NCI-H2171 treated with DMSO at 0.1 percent for 48 hours (cell line): ENCODE data around the gene PTPRN2.
"Not testable (repeated sequence)": the region's sequence is repeated elsewhere in the genome, so short reads cannot be mapped to it uniquely, and the experiment has no call there.

Source experiments
- DNase-seq: peaks from one replicate; lab custom pipeline; 2025; lab: John Stamatoyannopoulos, UW

PTPRN2 gene

GRCh38 chr7:158229945-158230344, 357.7 kb downstream of the PTPRN2 start:
- DNase-seq = no peak

- peak; percentile 59 for DNase-seq
Measured at GRCh38 chr7:158228986-158229385, 358.6 kb downstream of the PTPRN2 start.

GRCh38 chr7:158228131-158228530, 359.5 kb downstream of the PTPRN2 start:
- no peak for DNase-seq

GRCh38 chr7:158227258-158227984, 360.2 kb downstream of the PTPRN2 start:
- no peak for DNase-seq

- DNase-seq = no peak
Measured at GRCh38 chr7:158216198-158216597, 371.4 kb downstream of the PTPRN2 start.

GRCh38 chr7:158209435-158209834, 378.2 kb downstream of the PTPRN2 start:
- no peak for DNase-seq

- DNase-seq = no peak
Measured at GRCh38 chr7:158206341-158206740, 381.3 kb downstream of the PTPRN2 start.

GRCh38 chr7:158204453-158204852, 383.2 kb downstream of the PTPRN2 start:
- DNase-seq = no peak

- DNase-seq = not testable (repeated sequence)
Measured at GRCh38 chr7:158203948-158204347, 383.7 kb downstream of the PTPRN2 start.

- DNase-seq = no peak
Measured at GRCh38 chr7:158194365-158194900, 393.2 kb downstream of the PTPRN2 start.

GRCh38 chr7:158193446-158193845, 394.2 kb downstream of the PTPRN2 start:
- no peak for DNase-seq

GRCh38 chr7:158192956-158193355, 394.7 kb downstream of the PTPRN2 start:
- DNase-seq = no peak

GRCh38 chr7:158192184-158192835, 395.3 kb downstream of the PTPRN2 start:
- no peak for DNase-seq

- no peak for DNase-seq
Measured at GRCh38 chr7:158191671-158192070, 396.0 kb downstream of the PTPRN2 start.

GRCh38 chr7:158190756-158191155, 396.9 kb downstream of the PTPRN2 start:
- DNase-seq = no peak

- DNase-seq = no peak
Measured at GRCh38 chr7:158188676-158189075, 398.9 kb downstream of the PTPRN2 start.

GRCh38 chr7:158187694-158187994, 400.0 kb downstream of the PTPRN2 start:
- no peak for DNase-seq

GRCh38 chr7:158186864-158187693, 400.5 kb downstream of the PTPRN2 start:
- no peak for DNase-seq

- no peak for DNase-seq
Measured at GRCh38 chr7:158186406-158186805, 401.2 kb downstream of the PTPRN2 start.

- no peak for DNase-seq
Measured at GRCh38 chr7:158185653-158186052, 402.0 kb downstream of the PTPRN2 start.

- DNase-seq = no peak
Measured at GRCh38 chr7:158183431-158183830, 404.2 kb downstream of the PTPRN2 start.

GRCh38 chr7:158176561-158177173, 411.0 kb downstream of the PTPRN2 start:
- no peak for DNase-seq
